ENCODE measurements around the gene SHANK3. TPM values are rescaled to one million over a fixed set of nuclear protein-coding genes. Genes with fewer than 3 reads are reported as not detected.

Gene SHANK3
- total and polyA plus RNA-seq, 2 donors from 2014 or later: 8.8 to 40.5 TPM

DNA sequence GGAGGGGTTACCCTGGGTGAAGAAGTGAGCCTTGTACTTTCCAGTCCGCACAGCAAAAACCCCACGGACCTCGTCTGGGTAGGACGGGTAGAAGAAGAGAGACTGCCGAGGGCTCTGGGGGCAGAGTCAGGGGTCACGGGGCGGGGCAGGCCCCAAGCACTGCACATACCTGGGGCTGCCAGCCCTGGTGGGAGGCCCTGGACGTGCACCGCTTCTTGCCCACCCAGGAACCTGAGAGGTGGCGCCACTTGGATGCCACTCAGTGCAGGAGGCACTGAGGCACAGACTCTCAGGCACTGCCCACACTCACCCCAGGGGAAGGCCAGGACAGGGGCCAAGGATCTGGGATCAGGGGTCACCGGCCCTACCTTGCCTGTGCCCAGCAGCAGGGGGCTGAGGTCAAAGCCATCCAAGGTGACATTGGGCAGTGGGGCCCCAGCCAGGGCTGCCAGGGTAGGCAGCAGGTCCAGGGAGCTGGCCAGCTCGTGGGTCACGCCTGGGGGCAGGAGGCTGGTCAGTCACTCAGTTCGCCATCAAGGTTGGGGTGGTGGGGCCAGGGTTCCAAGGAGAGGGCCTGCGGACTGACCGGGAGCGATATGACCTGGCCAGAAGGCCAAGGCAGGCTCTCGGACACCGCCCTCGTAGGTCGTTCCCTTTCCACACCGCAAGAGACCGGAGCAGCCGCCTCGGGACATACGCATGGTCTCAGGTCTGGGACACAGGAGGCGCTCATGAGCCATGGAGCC lies 46.9 kb upstream of the SHANK3 start:
- no peak overlapping the region for H3K9ac ChIP-seq (ENCODE audit: low read length in 3 of 3)
- H3K27me3 ChIP-seq (ENCODE audit: control insufficient read depth, insufficient read depth, low read length): no peaks in the 10 kb centered on the region
- no peaks in the 10 kb centered on the region for H3K9me3 ChIP-seq (ENCODE audit: control insufficient read depth in 2 of 3, insufficient read depth in 1 of 3, low read length in 3 of 3)
- H3K36me3 ChIP-seq (ENCODE audit: control insufficient read depth in 2 of 3, insufficient read depth in 3 of 3, low read length in 3 of 3): no peaks in the 10 kb centered on the region
- no peak overlapping the region for H3K27ac ChIP-seq (ENCODE audit: low read depth in 2 of 2, low read length in 2 of 2)
- DNase-seq (peak in 2 of 5 donors; percentile 8 to 78), FAIRE-seq (no peak)
- TF ChIP-seq CTCF (IDR thresholded peaks at IDR 0.05; ENCODE audit: borderline replicate concordance, extremely low read depth, insufficient read depth): no peak
- intact Hi-C loops (cut with DNase I): no loop called here
- H3K4me1 ChIP-seq (ENCODE audit: control insufficient read depth in 2 of 3, insufficient read depth in 2 of 3, low read depth in 1 of 3, low read length in 3 of 3): peaks cover 7 to 29% (median 24%) of the 10 kb centered on the region in 3 donors
- H3K4me3 ChIP-seq (ENCODE audit: low read length in 3 of 3): no peak overlapping the region

GRCh38 chr22:50626314-50626849 lies 46.2 kb upstream of the SHANK3 start:
- no peak overlapping the region for H3K27ac ChIP-seq (ENCODE audit: low read depth in 2 of 2, low read length in 2 of 2)
- peak in 2 of 5 donors; percentile 70 to 73 for DNase-seq

GRCh38 chr22:50626850-50627641 lies 45.6 kb upstream of the SHANK3 start:
- H3K27ac ChIP-seq (ENCODE audit: low read depth in 2 of 2, low read length in 2 of 2): peak overlapping the region; percentile 37 to 43
- peak overlapping the region in 2 of 3 donors; percentile 70 to 92 for H3K4me3 ChIP-seq (ENCODE audit: low read length in 3 of 3)
- TF ChIP-seq CTCF (IDR thresholded peaks at IDR 0.05; ENCODE audit: borderline replicate concordance, extremely low read depth, insufficient read depth): no peak
- FAIRE-seq (no peak), DNase-seq (peak in 3 of 5 donors; percentile 41 to 84 (median 74))
- peaks cover 5 to 18% (median 13%) of the 10 kb centered on the region in 3 donors for H3K4me1 ChIP-seq (ENCODE audit: control insufficient read depth in 2 of 3, insufficient read depth in 2 of 3, low read depth in 1 of 3, low read length in 3 of 3)
- no peaks in the 10 kb centered on the region for H3K9me3 ChIP-seq (ENCODE audit: control insufficient read depth in 2 of 3, insufficient read depth in 1 of 3, low read length in 3 of 3)
- no peaks in the 10 kb centered on the region for H3K27me3 ChIP-seq (ENCODE audit: control insufficient read depth, insufficient read depth, low read length)
- intact Hi-C loops (cut with DNase I): no loop called here
- no peaks in the 10 kb centered on the region for H3K36me3 ChIP-seq (ENCODE audit: control insufficient read depth in 2 of 3, insufficient read depth in 3 of 3, low read length in 3 of 3)
- peak overlapping the region in 1 of 3 donors; percentile 66 for H3K9ac ChIP-seq (ENCODE audit: low read length in 3 of 3)

More at GRCh38 chr22:50626314-50626849, 46.2 kb upstream of the SHANK3 start:
- no peak for FAIRE-seq
- Histone ChIP-seq H3K9me3 (ENCODE audit: control insufficient read depth in 2 of 3, insufficient read depth in 1 of 3, low read length in 3 of 3) (no peaks in the 10 kb centered on the region), H3K4me1 (ENCODE audit: control insufficient read depth in 2 of 3, insufficient read depth in 2 of 3, low read depth in 1 of 3, low read length in 3 of 3) (peaks cover 7 to 22% (median 18%) of the 10 kb centered on the region in 3 donors), H3K4me3 (ENCODE audit: low read length in 3 of 3) (no peak overlapping the region), H3K36me3 (ENCODE audit: control insufficient read depth in 2 of 3, insufficient read depth in 3 of 3, low read length in 3 of 3) (no peaks in the 10 kb centered on the region), H3K27me3 (ENCODE audit: control insufficient read depth, insufficient read depth, low read length) (no peaks in the 10 kb centered on the region), H3K9ac (ENCODE audit: low read length in 3 of 3) (no peak overlapping the region)
- intact Hi-C loops (cut with DNase I): no loop called here
- no peak for TF ChIP-seq CTCF (IDR thresholded peaks at IDR 0.05; ENCODE audit: borderline replicate concordance, extremely low read depth, insufficient read depth)

All from kidney (tissue), 14 donors.